ENCODE data around the gene NUDT1. TPM values are rescaled to one million over a fixed set of nuclear protein-coding genes. Genes with fewer than 3 reads are reported as not detected.

The NUDT1 gene
- total RNA-seq, 1 donor from 2014 or later, result 14.2 TPM

- H3K9me3 Mint-ChIP-seq (ENCODE audit: unreplicated experiment), result no peaks in the 10 kb centered on the region
- no peak overlapping the region for H3K27ac Mint-ChIP-seq (ENCODE audit: unreplicated experiment)
- TF ChIP-seq CTCF (IDR thresholded peaks at IDR 0.05; ENCODE audit: unreplicated experiment), result no peak
- no peak for DNase-seq (ENCODE audit: low spot score)
- peaks cover 45% of the 10 kb centered on the region for H3K36me3 Mint-ChIP-seq (ENCODE audit: low read depth, unreplicated experiment)
- H3K27me3 Mint-ChIP-seq (ENCODE audit: unreplicated experiment), result peaks cover 7% of the 10 kb centered on the region
- no peaks in the 10 kb centered on the region for H3K4me1 Mint-ChIP-seq (ENCODE audit: unreplicated experiment)
- H3K4me3 Mint-ChIP-seq (ENCODE audit: unreplicated experiment), result no peak overlapping the region
Measured at GRCh38 chr7:2210551-2211258, 31.3 kb upstream of the NUDT1 start.

GRCh38 chr7:2211259-2211880, 30.7 kb upstream of the NUDT1 start:
- Mint-ChIP-seq H3K27ac (ENCODE audit: unreplicated experiment) (no peak overlapping the region), H3K4me1 (ENCODE audit: unreplicated experiment) (no peaks in the 10 kb centered on the region), H3K27me3 (ENCODE audit: unreplicated experiment) (peaks cover 7% of the 10 kb centered on the region), H3K36me3 (ENCODE audit: low read depth, unreplicated experiment) (peaks cover 50% of the 10 kb centered on the region), H3K4me3 (ENCODE audit: unreplicated experiment) (no peak overlapping the region), H3K9me3 (ENCODE audit: unreplicated experiment) (no peaks in the 10 kb centered on the region)
- TF ChIP-seq CTCF (IDR thresholded peaks at IDR 0.05; ENCODE audit: unreplicated experiment), result no peak
- DNase-seq (ENCODE audit: low spot score), result no peak

DNA sequence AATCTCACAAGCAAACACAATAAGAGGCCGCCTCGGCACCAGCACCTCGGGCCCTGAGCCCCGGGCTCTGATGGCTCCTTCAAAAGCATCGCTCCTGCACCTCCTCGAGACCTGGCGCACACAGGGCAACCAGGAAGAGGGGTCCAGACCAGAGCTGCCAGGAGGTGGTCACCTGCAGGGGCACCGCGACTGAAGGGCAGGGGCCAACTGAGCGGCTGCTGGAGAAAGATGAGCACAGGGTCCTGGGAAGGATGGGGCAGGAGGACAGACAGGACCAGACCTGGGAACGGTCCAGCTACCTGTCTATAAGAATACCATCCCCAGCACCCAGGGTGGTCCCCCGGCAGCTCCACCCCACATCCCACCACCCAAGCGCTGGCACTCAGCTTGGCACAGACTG, 30.1 kb upstream of the NUDT1 start:
- peaks cover 52% of the 10 kb centered on the region for H3K36me3 Mint-ChIP-seq (ENCODE audit: low read depth, unreplicated experiment)
- no peaks in the 10 kb centered on the region for H3K4me1 Mint-ChIP-seq (ENCODE audit: unreplicated experiment)
- H3K27ac Mint-ChIP-seq (ENCODE audit: unreplicated experiment), result no peak overlapping the region
- peaks cover 7% of the 10 kb centered on the region for H3K27me3 Mint-ChIP-seq (ENCODE audit: unreplicated experiment)
- no peak for DNase-seq (ENCODE audit: low spot score)
- H3K9me3 Mint-ChIP-seq (ENCODE audit: unreplicated experiment), result no peaks in the 10 kb centered on the region
- H3K4me3 Mint-ChIP-seq (ENCODE audit: unreplicated experiment), result no peak overlapping the region
- no peak for TF ChIP-seq CTCF (IDR thresholded peaks at IDR 0.05; ENCODE audit: unreplicated experiment)

DNA sequence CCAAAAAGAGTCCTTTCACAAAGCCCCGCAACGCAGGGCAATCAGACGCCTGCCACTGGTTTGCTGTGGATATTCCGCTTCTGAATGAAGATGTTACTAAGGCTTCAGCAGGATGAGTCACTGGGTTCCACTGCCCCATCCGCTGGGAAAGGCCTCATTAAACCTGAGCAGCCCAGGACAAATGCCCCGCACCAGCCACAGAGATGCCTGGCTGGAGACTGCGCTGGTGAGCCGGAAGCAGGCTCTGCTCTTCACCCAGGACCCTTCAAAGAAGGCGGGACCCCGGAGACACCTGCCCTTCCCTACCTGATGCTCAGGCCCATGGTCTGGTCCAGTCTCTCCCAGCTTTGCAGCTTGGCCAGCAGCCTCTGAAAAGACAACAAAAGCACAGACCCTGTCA, 29.1 kb upstream of the NUDT1 start:
- H3K27ac Mint-ChIP-seq (ENCODE audit: unreplicated experiment), result no peak overlapping the region
- H3K36me3 Mint-ChIP-seq (ENCODE audit: low read depth, unreplicated experiment), result peaks cover 49% of the 10 kb centered on the region
- no peak for TF ChIP-seq CTCF (IDR thresholded peaks at IDR 0.05; ENCODE audit: unreplicated experiment)
- H3K9me3 Mint-ChIP-seq (ENCODE audit: unreplicated experiment), result no peaks in the 10 kb centered on the region
- H3K4me3 Mint-ChIP-seq (ENCODE audit: unreplicated experiment), result peak overlapping the region; percentile 24
- peaks cover 7% of the 10 kb centered on the region for H3K27me3 Mint-ChIP-seq (ENCODE audit: unreplicated experiment)
- DNase-seq (ENCODE audit: low spot score), result no peak
- no peaks in the 10 kb centered on the region for H3K4me1 Mint-ChIP-seq (ENCODE audit: unreplicated experiment)

- H3K27me3 Mint-ChIP-seq (ENCODE audit: unreplicated experiment), result peaks cover 6% of the 10 kb centered on the region
- no peaks in the 10 kb centered on the region for H3K9me3 Mint-ChIP-seq (ENCODE audit: unreplicated experiment)
- TF ChIP-seq CTCF (IDR thresholded peaks at IDR 0.05; ENCODE audit: unreplicated experiment), result no peak
- H3K27ac Mint-ChIP-seq (ENCODE audit: unreplicated experiment), result no peak overlapping the region
- H3K4me3 Mint-ChIP-seq (ENCODE audit: unreplicated experiment), result no peak overlapping the region
- no peak for DNase-seq (ENCODE audit: low spot score)
- H3K36me3 Mint-ChIP-seq (ENCODE audit: low read depth, unreplicated experiment), result peaks cover 54% of the 10 kb centered on the region
- H3K4me1 Mint-ChIP-seq (ENCODE audit: unreplicated experiment), result no peaks in the 10 kb centered on the region
Measured at GRCh38 chr7:2213551-2214215, 28.3 kb upstream of the NUDT1 start.
